B cell (primary cell): ENCODE measurements around the gene TENT5C. TPM values are rescaled to one million over a fixed set of nuclear protein-coding genes. Genes with fewer than 3 reads are reported as not detected.

ENCODE experiments used
- ATAC-seq: fragments of 200-7000 bp; cut with Tn5 transposase; one replicate; pipeline ENCODE4 v1.10.0; 2021; ENCODE audit warnings: low read depth, mild to moderate bottlenecking, moderate number of reproducible peaks, moderate library complexity
- CTCF ChIA-PET: fragments of 350-600 bp; sonication (Branson Sonifier 250); formaldehyde crosslinking; loops from one replicate; lab custom pipeline; 2021; ENCODE audit warnings: antibody characterized with exemption, inconsistent platforms; lab: Charles Lee
- POLR2A ChIA-PET: fragments of 350-600 bp; sonication (Branson Sonifier 250); formaldehyde crosslinking; loops from one replicate; lab custom pipeline; 2021; ENCODE audit warnings: antibody characterized with exemption; lab: Charles Lee
- DNase-seq: peaks from one replicate; pipeline ENCODE4 v3.0.0; 2013
- H2AFZ ChIP-seq: 2 replicates; pipeline ENCODE4 v1.6.1; 2012; ENCODE audit warnings: mild to moderate bottlenecking, low read depth, low read length; ENCODE audit not compliant: insufficient read depth, poor library complexity, severe bottlenecking
- H3K27ac ChIP-seq, 2 donors: 1 replicate in 1 of 2; 2 replicates in 1 of 2; pipeline ENCODE4 v1.5.1; 2012 to 2013; ENCODE audit warnings: low read length in 2 of 2, mild to moderate bottlenecking in 2 of 2, moderate library complexity in 1 of 2
- H3K27me3 ChIP-seq, 4 experiments: fragments of 200-600 bp in 1 of 4; sonication (generic) in 1 of 4; replicated peaks in 1 of 4; 1 replicate in 2 of 4; 2 replicates in 2 of 4; pipeline versions ENCODE4 v1.6.1 to v1.7.0; 2013 to 2016; ENCODE audit warnings: low read length in 3 of 4, mild to moderate bottlenecking in 2 of 4, mixed read lengths in 1 of 4, moderate library complexity in 1 of 4; ENCODE audit not compliant: insufficient read depth in 4 of 4, control insufficient read depth in 3 of 4; ENCODE audit errors: control extremely low read depth in 1 of 4
- H3K36me3 ChIP-seq, 2 experiments: replicated peaks in 1 of 2; 1 replicate in 1 of 2; 2 replicates in 1 of 2; pipeline versions ENCODE4 v1.6.1 to v1.7.1; 2013; ENCODE audit warnings: low read length in 1 of 2; ENCODE audit not compliant: insufficient read depth in 2 of 2, control insufficient read depth in 1 of 2; ENCODE audit errors: control extremely low read depth in 1 of 2, extremely low read depth in 1 of 2
- H3K4me1 ChIP-seq, 2 donors: fragments of 200-600 bp in 1 of 2; sonication (generic) in 1 of 2; 1 replicate in 1 of 2; 2 replicates in 1 of 2; pipeline versions ENCODE4 v1.5.1 to v1.6.1; 2013 to 2017; ENCODE audit warnings: low read length in 2 of 2; ENCODE audit not compliant: control insufficient read depth in 2 of 2, insufficient read depth in 2 of 2
- H3K4me2 ChIP-seq: replicated peaks from 2 replicates; pipeline ENCODE3; 2012; ENCODE audit warnings: mild to moderate bottlenecking, low read depth, low read length; ENCODE audit not compliant: poor library complexity, severe bottlenecking
- H3K4me3 ChIP-seq, 5 experiments: fragments of 200-600 bp in 1 of 5; sonication (generic) in 1 of 5; 1 replicate in 3 of 5; 2 replicates in 2 of 5; pipeline versions ENCODE4 v1.5.1 to v1.7.0; 2011 to 2016; ENCODE audit warnings: low read length in 4 of 5, mild to moderate bottlenecking in 4 of 5, low read depth in 2 of 5, control low read depth in 1 of 5, moderate library complexity in 1 of 5; ENCODE audit not compliant: insufficient read depth in 1 of 5; ENCODE audit errors: control extremely low read depth in 1 of 5, extremely low read depth in 1 of 5
- H3K79me2 ChIP-seq: fragments of 200-600 bp; sonication (generic); one replicate; pipeline ENCODE4 v1.6.0; 2016; ENCODE audit warnings: low read length; ENCODE audit not compliant: control insufficient read depth, insufficient read depth
- H3K9ac ChIP-seq: fragments of 200-600 bp; sonication (generic); 2 replicates; pipeline ENCODE4 v1.6.1; 2017; ENCODE audit warnings: mild to moderate bottlenecking, low read length, moderate library complexity
- H3K9me3 ChIP-seq, 3 donors: one replicate each; pipeline versions ENCODE4 v1.6.1 to v1.7.1; 2013; ENCODE audit warnings: low read length in 2 of 3; ENCODE audit not compliant: control insufficient read depth in 2 of 3, insufficient read depth in 1 of 3; ENCODE audit errors: control extremely low read depth in 1 of 3
- H4K20me1 ChIP-seq: 2 replicates; pipeline ENCODE4 v1.6.0; 2012; ENCODE audit warnings: mild to moderate bottlenecking, low read length; ENCODE audit not compliant: insufficient read depth, control insufficient read depth, poor library complexity, severe bottlenecking
- H3K27ac Mint-ChIP-seq: one replicate; pipeline ENCODE4 v1.8.0; 2021; ENCODE audit warnings: mixed read lengths
- H3K27me3 Mint-ChIP-seq: one replicate; pipeline ENCODE4 v1.8.0; 2021; ENCODE audit warnings: mixed read lengths
- H3K4me1 Mint-ChIP-seq: one replicate; pipeline ENCODE4 v1.8.0; 2021; ENCODE audit warnings: mixed read lengths
- H3K4me3 Mint-ChIP-seq: one replicate; pipeline ENCODE4 v1.8.0; 2021; ENCODE audit warnings: mixed read lengths
- H3K9me3 Mint-ChIP-seq: one replicate; pipeline ENCODE4 v1.8.0; 2022; ENCODE audit warnings: mixed read lengths; ENCODE audit not compliant: insufficient read depth
- EZH2 ChIP-seq: IDR thresholded peaks from 2 replicates; pipeline ENCODE4 v1.6.1; 2012; ENCODE audit warnings: borderline replicate concordance, low read depth, mild to moderate bottlenecking, moderate library complexity, low read length; ENCODE audit not compliant: insufficient read depth, poor library complexity, severe bottlenecking
- WGBS: methylation state at CpG from one replicate; pipeline ENCODE4 v1.1.5; 2013; ENCODE audit warnings: missing lambda C conversion rate; ENCODE audit not compliant: insufficient coverage; 5-methylcytosine and 5-hydroxymethylcytosine counted together
- intact Hi-C: fragments of 100-400 bp; cut with micrococcal nuclease; formaldehyde crosslinking; loops from one replicate; pipeline ENCODE4 v1.10.0; 2022
- polyA plus RNA-seq: library from polyadenylated mRNA; depleted of rRNA; stranded (reverse); fragments of >200 nt; gene quantifications from 2 replicates; pipeline ENCODE4 v1.2.3, GENCODE V29; 2012
- total RNA-seq, 2 donors: library from RNA; stranded (reverse); fragments of 120-200 nt in 1 of 2; gene quantifications; 1 replicate in 1 of 2; 2 replicates in 1 of 2; pipeline versions ENCODE4 v1.2.3 to v1.2.4, GENCODE V29; 2013 to 2022
- TF ChIP-seq, protein P1 (sequence below): fragments of 200-600 bp; IDR thresholded peaks from one replicate; pipeline ENCODE4 v1.8.0; 2022; ENCODE audit warnings: antibody characterized with exemption, mild to moderate bottlenecking

TENT5C gene
- total and polyA plus RNA-seq, 2 donors (not counting 1 experiment from before 2014, with no cell fraction given): 65.4 to 112 TPM

DNA sequence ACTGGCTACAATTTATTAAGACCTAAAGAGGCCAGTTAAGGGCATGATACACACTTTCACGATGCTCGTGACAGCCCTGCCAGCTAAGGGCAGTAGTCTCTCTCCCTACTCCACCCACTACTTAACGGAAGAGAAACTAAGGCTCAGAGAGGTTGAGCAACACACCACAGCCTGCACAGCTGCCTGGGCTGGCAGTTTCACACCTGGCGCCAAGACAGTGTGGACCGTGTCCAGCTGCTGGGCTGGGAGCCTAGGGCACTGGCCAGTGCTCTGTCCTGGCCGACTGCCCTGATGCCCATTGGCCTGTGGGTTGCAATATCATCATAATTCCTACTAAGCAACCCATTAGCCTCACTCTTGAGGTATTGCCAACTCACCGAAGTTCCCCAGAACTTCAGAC, 27.6 kb downstream of the TENT5C start:
- ChIA-PET CTCF (interaction anchor here (1.1 to 13.6 kb wide), 3 partner anchors 37 to 98 kb away, joined by 3 to 88 read pairs (median 81); no protein-coding TSS in a partner anchor), POLR2A (no interaction called here)
- peaks cover 0 to 16% of the 10 kb centered on the region in 2 experiments for H3K36me3 ChIP-seq
- Mint-ChIP-seq H3K27ac (peak overlapping the region; percentile 20), H3K9me3 (peaks cover 2% of the 10 kb centered on the region), H3K4me3 (peak overlapping the region; percentile 5), H3K4me1 (peaks cover 97% of the 10 kb centered on the region), H3K27me3 (no peaks in the 10 kb centered on the region)
- WGBS: 87% methylated on average over 5 of the region's 7 CpGs
- TF ChIP-seq EZH2: no peak
- no peaks in the 10 kb centered on the region for H3K27me3 ChIP-seq
- no peak overlapping the region for H3K4me2 ChIP-seq
- no peak overlapping the region for H3K27ac ChIP-seq
- H3K4me3 ChIP-seq: no peak overlapping the region
- H2AFZ ChIP-seq: no peak overlapping the region
- peaks cover 8% of the 10 kb centered on the region for H4K20me1 ChIP-seq
- H3K9ac ChIP-seq: no peak overlapping the region
- peaks cover 87 to 89% of the 10 kb centered on the region in 2 donors for H3K4me1 ChIP-seq
- H3K9me3 ChIP-seq: no peaks in the 10 kb centered on the region
- peaks cover 62% of the 10 kb centered on the region for H3K79me2 ChIP-seq
- no peak for DNase-seq
- no peak for ATAC-seq
- intact Hi-C loops: loop anchor here (2.0 kb wide), 1 partner anchor 15 kb away; no protein-coding TSS in a partner anchor

DNA sequence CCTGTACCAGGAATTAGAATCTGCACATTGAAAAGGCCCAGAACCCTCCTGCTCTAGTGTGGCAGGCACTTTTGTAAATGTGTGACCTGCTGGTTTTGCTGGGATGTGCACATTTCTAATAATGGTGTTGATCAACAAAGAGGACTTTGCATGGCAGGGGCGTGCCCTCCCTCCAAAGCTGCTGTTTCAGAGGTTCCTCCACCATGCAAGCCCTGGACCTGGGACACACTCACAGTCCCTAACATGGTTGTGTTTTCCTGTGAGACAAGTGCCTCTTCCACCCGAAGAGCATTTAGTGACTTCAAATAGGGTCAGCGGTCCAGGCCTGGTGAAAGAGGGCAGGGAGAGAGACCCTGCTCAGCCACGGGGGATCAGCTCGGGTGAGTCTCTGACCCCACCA, 28.1 kb downstream of the TENT5C start:
- H3K27ac Mint-ChIP-seq: peak overlapping the region; percentile 3

More for the DNA sequence above, 28.1 kb downstream of the TENT5C start:
- H3K9ac ChIP-seq: no peak overlapping the region
- H3K27me3 ChIP-seq: no peaks in the 10 kb centered on the region
- intact Hi-C loops: loop anchor here (2.0 kb wide), 1 partner anchor 15 kb away; no protein-coding TSS in a partner anchor
- H3K4me1 ChIP-seq: peaks cover 85 to 87% of the 10 kb centered on the region in 2 donors
- Mint-ChIP-seq H3K9me3 (peaks cover 2% of the 10 kb centered on the region), H3K4me1 (peaks cover 97% of the 10 kb centered on the region), H3K4me3 (no peak overlapping the region), H3K27me3 (no peaks in the 10 kb centered on the region)
- ATAC-seq: no peak
- H3K9me3 ChIP-seq: no peaks in the 10 kb centered on the region
- CTCF ChIA-PET: no interaction called here
- DNase-seq: no peak
- peaks cover 2% of the 10 kb centered on the region for H4K20me1 ChIP-seq
- H3K4me3 ChIP-seq: no peak overlapping the region
- H3K79me2 ChIP-seq: peaks cover 57% of the 10 kb centered on the region
- POLR2A ChIA-PET: no interaction called here
- WGBS: 96% methylated on average over 5 of the region's 5 CpGs
- H3K27ac ChIP-seq: no peak overlapping the region
- no peak for TF ChIP-seq EZH2
- TF ChIP-seq, protein P1, sequence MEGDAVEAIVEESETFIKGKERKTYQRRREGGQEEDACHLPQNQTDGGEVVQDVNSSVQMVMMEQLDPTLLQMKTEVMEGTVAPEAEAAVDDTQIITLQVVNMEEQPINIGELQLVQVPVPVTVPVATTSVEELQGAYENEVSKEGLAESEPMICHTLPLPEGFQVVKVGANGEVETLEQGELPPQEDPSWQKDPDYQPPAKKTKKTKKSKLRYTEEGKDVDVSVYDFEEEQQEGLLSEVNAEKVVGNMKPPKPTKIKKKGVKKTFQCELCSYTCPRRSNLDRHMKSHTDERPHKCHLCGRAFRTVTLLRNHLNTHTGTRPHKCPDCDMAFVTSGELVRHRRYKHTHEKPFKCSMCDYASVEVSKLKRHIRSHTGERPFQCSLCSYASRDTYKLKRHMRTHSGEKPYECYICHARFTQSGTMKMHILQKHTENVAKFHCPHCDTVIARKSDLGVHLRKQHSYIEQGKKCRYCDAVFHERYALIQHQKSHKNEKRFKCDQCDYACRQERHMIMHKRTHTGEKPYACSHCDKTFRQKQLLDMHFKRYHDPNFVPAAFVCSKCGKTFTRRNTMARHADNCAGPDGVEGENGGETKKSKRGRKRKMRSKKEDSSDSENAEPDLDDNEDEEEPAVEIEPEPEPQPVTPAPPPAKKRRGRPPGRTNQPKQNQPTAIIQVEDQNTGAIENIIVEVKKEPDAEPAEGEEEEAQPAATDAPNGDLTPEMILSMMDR: no peak
- peaks cover 0 to 11% of the 10 kb centered on the region in 2 experiments for H3K36me3 ChIP-seq
- no peak overlapping the region for H2AFZ ChIP-seq
- H3K4me2 ChIP-seq: no peak overlapping the region
